Measurements from ENCODE around the gene SPECC1L.

SPECC1L gene

DNA sequence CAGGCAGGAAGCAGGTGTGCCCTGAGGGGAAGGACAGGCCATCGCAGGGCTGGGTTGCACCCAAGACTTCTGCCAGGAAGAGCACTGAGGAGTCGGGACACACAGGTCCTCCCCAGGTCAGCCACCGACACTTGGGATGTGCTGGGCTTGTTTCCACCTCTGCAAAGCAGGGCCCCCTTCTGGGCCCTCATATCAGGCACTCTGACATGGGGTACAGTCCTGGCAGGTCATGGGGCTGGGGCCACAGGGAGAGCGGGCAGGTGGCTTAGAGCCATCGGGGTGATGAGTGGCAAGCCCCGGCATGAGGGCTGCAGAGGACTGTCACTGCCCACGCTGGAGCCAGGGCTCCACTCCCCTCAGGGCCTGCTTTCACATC lies 148.8 kb downstream of the SPECC1L start:
- DNase-seq, result no peak

DNA sequence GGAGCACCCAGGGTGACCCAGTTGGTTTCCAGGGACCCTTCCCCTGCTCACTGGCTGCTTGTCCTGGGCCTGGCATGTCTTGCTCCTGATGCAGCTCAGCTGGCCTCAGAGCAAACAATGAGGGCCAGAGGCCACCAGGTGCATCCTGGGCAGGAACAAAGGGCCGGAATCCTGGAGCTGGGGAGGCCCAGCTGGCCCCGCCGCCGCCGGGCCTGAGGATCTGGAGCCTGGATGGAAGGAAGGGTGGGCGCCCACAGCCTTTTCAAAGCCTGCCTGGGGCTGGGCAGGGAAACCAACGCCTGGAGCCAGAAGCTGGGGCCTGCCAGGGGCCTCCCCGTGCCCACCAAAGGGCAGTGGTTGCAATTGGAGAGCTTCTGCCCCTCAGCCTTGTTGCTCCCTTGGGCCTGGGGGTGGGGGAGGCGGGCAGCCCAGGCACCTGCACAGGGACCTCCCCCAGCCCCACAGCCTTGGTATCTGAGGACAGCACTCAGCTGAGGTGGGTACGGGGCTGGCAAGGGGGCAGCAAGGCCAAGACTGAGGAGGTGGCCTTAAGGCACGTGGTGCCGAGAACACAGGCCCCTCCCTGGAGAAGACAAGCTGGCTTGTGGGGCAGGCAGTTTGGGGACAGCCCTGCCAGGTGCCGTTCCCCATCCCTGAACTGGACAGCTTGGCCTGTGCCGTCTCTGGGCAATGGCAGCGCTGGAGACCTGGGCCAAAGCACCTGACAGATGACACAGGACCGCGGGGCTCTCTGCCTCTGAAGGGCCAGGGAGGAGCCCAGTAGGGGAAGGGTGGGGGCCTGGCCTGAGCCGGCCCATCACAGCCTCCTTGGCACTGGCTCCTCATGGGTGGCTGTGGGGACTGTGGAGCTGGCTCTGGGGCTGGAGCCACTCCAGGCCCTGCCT lies 149.7 kb downstream of the SPECC1L start:
- DNase-seq, result no peak

DNA sequence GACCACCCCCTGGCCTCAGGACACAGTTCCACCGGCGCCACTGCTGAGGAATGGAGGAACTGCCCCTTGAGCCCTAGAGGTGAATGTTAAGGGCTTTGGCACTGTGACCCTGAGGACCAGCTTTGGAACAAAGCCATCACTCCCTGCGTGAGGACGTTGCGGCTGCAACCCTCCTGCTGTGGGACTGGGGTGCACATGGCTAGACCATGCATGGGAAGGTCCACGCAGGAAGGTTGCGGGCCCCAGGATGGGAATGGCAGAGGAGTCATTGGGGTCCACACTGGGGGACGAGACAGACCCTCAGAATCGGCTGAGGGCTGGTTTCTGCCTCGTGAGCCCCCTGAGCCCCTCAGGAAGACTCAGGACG lies 150.3 kb downstream of the SPECC1L start:
- no peak for DNase-seq

DNA sequence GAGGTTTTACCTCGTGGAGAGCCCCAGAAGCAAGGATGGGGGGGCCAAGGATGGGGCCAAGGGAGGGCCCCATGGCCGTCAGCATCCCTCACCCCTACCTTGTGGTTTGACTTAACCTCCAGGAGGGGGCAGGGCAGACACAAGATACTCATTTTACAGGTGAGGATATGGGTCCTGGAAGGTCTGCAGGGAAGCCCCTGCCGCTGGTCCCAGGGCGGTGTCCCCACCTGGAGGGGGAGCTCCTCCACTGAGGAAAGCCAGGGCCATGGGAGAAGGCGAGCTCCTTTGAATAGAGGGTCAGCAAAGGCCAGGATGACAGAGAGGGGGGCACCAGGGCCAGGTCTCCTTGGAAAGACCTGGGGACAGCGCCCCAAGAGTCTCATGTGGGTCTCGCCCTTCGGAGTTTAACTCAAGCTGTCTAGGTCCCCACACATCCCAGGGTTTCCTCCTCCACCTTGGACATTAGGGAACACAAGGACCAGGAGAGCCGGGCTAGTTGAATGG lies 150.8 kb downstream of the SPECC1L start:
- DNase-seq, result no peak

DNA sequence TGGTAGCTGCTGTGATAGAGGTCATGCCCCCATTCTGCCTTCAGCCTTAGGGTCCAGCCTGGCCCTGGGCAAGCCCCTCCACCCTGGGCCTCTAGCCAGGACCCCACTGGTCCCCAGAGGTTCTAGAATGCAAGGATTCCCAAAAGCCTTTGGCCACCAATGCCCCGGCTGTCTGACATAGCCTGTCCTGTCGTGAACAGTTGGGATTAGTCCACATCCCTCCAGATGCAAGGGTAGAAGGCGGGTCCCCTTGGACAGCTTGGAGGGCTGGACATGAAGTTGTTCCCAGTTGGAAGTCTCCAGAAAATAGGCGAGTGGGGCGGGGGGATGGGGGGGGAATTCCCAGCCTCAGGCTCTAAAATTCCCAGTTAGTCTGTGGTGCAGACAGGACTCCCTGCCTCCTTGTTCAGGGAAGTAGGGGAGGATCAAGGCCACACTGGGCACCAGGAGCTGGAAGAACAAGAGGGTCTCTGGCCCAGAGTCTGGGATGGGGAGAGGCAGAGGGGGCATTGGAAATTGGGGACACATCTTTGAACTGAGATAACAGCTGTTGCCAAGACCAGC lies 151.6 kb downstream of the SPECC1L start:
- DNase-seq, result no peak

DNA sequence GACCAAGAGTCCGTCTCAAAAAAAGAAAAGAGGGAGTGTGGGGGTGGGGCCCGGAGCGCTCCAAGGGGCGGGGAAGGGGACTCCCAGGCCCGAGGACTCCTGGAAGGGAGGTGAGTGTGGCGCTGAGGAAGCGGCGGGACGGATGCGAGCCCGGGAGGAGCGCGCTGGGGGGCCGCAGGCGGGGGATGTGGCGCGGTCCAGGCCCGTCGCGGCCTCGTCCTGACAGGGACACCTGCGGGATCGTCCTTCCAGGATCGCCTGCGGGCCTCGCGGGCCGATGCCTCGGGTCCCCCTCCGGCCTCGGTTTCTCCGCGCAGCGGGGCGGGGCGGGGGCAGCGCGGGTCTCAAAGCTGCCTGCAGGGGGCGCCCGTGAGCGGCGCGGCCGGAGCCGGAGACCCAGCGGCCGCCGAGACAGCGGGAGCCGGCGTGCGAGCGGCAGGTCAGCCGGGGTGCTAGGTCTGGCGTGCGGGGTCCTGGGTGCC lies 152.9 kb downstream of the SPECC1L start:
- DNase-seq, result no peak

DNA sequence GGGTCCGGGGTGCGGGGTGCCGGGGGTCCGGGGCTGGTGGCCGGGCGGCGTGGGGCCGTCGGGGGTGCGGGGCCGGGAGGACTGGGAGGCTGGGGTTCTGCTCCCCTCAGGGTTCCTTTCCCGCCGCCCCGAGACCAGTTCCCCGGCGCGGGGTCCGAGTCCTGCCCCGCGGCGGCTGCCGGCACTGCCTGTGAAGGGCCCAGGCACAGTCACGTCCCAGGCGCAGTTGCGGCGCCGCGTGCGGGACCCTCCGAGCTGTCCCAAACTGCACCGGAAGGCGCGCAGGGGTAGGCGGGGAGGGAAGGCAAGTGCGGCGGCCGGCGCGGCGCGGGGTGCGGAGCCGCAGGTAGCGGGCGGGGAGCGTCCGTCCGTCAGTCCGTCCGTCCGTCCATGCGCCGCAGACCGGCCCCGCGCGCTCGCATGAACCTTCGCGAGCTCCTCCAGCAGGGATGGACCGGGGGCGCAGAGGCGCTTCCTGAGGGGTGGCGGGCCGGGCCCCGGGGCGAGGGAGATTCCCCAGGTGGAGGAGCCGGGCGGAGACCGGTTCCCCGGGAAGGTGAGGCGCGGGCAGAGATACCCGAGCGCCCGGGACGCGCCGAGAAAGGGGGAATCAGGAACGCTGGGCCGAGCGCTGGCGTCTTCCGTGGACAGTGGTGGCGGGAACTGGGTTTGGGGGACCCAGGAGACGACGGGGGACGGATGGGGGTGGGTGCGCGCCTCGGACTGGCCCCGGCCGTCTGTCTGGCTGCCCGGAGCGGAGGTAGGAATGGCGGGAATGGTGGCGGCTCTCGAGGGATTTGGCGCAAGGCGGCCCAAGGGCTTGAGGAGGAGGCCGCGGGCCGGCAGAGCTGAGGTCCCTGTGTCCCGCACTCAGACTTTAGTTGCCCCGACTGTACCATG lies 153.6 kb downstream of the SPECC1L start:
- no peak for DNase-seq

DNA sequence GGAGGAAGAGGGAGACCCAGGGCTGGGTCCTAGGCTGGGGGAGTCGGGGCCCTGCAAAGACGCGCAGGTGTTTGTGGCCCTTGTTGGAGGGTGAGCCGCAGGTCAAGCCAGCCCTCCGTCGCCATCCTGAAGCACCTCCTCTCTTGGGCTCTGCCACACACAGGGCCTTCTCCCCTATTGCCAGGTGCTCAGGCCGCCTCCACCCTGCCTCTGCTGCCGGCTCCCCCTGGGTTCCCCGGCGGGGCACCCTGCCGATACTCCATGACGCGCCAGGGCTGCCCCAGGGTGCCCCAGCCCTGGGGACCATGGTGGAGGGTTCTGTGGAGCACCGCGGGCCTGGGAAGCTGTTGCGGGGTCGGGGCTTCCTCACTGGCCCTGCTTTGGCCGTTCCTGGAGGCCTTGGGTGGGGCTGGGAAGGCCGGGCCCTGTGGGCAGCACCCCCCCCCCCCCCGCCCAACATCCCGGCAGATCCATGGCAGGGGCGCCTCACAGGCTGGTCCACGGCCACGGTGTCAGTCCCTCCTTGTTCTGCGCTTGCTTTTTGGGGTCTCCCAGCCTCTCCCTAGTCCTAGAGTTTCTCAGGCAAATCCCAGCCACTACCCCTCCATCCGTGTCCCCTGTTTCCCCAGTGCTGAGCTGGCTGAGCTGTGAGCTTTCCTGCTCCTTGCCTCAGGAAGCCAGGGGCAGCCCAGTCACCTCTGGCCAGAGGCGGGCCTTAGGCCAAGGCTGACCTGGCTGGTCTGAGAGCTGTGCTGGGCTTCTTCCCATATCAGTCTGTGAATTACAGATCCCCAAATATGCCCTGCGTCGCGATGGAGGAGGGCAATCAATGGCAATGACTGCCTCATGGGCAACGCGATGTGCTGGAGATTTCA lies 154.5 kb downstream of the SPECC1L start:
- no peak for DNase-seq

DNA sequence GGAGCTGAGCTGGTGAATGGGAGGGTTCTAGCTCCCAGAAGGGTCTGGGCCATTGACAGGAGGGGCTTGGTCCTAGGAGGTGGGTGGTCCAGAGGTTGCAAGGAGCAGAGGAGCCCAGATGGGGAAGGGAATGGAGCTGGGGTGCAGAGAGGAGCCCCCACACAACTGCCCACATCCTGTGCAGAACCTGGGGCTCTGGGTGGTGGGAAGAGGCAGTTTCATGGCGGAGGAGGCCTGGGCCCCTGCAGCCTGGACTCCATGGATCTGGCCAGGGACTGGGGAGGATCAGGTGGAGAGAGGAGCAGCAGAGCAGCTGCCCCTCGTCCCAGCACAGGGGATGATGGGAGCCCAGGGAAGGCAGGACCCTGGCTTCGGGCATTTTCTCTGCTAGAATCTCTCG lies 155.8 kb downstream of the SPECC1L start:
- no peak for DNase-seq

DNA sequence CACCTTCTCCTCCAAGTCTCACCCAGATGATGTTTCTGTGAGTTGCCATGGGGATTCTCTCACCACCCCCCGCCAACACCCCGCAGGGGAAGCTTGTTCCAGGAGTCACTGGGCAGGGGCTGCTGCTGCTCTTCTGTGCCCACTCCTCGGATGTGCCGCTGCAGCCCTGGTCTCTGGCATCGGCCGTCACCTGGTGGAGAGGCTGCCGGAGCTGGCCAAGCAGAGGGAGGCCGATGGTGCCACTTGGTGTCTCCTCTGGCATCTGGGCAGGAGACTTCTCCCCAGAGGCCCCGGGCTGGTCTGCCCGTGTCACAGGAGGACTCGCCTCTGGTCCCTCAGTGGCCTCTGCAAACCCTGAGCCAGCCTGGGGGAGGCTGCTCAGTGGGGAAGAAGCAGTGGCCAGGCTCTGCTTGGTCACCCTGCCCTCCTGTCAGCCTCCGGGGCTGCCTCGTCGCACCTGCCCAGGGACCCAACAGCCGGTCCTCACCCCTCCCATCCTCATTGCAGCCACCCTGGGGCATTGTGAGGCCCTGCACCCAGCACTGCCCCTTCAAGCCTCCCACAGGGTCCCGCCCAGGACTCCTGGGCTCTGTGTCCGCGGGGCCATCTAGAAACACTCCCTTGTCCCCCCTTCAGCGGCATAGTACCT lies 156.3 kb downstream of the SPECC1L start:
- no peak for DNase-seq

DNA sequence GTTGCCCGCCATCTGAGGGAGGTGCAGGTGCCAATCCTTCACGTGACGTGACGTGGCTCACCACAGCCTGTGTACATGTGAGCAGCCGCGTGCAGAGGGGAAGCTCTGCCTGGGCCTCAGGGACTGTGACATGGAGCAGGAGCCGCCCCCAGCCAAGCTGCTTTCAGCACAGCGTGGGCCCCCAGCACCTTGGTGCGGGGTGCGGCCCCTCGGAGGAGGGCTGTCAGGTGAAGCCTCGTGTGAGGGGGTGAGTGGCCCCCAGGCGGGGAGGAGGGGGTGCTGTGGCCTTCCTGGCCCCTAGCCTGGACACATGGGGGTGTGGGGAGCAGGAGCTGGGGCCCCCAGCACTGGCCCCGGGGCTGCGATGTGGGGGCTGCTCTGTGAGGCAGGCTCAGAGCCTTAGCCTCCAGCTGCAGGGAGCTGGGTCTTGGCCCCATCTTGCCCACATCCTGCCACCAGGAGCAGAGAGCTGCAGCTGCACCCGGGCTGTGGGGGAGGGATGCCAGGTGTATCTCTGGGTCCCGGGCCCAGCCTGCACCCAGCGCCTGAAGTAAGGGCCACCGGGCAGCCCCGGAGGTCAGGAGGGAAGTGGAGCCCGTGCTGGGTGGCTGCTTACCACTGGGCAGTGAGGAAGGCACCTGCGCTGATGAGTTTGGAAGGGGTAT lies 157.0 kb downstream of the SPECC1L start, which contains the start of gene ADORA2A:
Gene ADORA2A (plus strand): TSS at position 100 of the 665 bp plus-strand sequence. CDS start 5,806 bp downstream, outside the sequence.
- DNase-seq, result no peak

DNA sequence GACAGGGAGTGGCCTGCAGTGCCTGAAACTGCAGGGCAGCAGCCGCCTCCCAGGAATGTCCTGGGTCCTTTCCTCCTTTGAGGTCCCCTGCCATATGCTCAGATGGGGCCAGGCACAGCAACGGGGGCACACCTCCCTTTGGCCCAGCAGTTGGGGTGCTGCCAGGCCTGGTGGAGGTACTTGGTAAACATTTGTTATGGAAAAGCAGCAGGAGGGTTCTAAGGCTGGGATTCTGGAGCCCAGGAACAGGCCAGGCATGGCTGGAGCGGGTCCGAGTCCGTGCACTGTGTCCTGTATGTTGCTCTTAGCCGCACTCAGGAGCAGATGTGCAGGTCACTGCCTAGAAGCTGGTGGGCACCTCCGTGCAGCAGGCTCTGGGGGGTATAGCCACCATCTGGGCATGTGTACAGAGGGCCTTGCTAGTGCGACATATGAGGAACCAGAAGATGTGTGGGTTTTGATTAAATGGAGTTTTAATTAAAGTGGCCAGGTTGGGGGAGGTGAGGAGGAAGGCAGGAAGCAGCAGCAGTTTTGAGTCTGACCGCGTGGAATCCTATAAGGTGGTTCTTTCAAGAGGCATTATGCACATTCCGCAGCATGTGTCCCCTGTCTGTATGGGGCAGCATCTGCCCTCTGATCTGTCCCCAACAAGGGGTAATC lies 158.2 kb downstream of the SPECC1L start:
- DNase-seq, result peak; percentile 38

DNA sequence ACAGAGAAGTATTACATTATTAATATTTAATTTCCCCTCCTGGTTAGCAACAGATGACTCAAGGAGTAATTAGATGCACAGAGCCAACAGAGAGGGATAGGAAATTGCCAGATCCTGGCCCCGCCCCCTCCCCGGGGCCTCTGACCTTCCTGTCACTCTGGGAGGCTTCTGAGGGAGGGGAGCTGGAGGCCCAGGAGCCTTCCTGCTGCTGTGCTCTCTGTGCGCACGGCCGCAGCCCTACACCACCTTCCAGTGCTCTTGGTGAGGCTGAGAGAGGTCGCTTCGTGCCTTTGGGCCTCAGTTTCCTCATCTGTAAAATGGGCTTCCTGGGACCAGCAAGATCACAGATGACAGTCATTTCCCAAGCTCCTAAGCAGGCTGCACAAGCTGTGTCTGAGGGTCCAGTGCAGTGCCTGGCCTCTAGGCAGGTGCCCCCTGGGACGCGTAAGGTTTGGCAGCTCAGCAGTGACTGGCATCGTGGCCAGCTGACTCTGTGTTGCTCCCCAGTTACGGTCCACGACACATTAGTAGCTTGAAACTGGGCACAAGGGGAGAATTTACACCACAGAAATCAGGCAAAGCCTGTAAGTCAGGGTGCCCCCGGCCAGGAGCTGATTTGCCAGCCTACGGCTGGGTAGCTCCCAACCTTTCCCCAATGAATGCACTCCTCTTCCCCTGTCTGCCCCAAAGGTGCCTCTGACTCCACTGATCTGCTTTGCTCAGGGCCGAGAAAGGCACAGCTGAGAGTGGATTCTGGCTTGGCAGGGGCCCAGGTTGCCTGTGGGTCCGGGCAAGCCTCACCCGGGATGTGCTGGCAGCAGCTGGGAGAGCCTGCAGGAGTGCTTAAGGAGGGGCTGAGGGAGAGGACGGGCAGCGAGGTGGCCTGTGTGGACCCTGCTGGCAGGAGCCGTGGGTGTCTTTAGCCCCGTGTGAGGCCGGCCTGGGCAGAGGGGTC lies 159.1 kb downstream of the SPECC1L start:
- DNase-seq, result peak; percentile 59

DNA sequence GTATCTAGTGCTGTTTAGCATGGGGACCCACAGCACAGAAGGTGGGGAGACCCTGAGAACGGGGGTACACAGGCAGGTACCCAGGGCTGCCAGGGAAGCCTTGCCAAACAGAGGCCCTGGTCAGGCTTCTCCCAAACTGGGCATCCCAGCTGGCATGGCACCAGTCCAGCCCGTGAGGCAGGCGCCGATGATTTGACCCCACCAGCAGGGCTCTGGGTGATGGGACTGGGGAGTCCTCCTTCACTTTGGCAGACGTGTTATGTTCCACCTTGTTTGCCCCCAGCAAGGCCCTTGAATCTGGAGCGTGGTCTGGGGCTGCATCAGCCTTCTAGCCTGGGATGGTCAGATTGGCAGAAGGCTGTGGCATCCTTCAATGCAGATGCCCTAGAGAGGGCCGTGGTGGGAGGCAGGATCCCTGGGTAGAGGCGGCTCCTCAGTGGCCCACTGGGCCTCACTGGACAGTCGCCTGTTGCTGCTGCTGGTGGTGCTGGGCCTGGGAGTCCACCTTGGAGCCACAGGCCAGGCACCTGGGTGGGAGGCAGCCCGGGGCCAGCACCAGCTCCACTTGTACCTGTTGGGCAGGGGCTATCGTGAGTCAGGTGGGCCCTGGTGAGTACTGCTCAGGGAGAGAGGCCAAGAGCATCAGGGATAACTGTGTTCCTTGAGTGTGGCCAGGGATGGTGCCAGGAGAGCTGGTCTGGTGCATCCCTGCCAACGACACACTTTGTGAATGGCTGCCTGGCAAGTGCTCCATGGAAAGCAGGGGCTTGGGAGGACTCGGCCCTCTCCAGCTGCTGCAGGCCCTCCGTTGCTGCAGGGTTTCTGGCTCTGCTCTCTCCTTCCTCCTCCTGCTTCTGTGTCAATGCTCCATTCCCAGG lies 160.0 kb downstream of the SPECC1L start:
- no peak for DNase-seq

DNA sequence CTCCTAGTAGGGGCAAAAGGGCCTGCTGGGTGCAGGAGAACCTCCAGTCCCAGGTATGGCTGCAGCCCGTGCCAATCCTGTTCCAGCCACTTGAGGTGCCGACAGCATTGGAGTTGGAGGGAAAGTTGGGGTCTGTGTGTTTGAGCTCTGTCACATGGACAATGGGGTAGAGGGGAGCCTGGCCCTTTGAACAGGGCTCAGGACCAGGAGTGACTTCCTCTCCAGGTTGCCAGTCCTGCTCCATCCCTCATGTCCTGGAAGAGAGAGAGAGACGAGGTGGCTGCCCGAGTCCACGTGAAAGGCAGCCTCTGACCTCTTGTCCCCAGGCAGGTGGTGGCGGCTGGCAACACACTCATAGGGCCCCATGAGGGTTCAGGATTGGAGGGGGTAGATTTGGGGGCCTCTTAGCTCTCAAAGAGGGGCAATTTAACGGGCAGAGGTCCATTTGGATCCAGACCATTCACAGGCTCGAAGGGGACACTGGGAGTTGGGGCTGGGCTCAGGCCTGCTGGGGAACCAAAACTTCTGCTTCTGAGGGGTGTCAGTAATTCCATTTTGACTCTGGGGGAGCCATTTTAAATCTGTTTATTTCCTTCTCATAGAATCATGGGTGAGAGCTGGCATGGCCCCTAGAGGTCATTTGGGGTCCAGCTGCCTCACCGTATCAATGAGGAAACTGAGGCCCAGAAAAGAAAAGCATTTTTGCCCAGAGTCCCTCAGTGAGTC lies 160.8 kb downstream of the SPECC1L start:
- no peak for DNase-seq

DNA sequence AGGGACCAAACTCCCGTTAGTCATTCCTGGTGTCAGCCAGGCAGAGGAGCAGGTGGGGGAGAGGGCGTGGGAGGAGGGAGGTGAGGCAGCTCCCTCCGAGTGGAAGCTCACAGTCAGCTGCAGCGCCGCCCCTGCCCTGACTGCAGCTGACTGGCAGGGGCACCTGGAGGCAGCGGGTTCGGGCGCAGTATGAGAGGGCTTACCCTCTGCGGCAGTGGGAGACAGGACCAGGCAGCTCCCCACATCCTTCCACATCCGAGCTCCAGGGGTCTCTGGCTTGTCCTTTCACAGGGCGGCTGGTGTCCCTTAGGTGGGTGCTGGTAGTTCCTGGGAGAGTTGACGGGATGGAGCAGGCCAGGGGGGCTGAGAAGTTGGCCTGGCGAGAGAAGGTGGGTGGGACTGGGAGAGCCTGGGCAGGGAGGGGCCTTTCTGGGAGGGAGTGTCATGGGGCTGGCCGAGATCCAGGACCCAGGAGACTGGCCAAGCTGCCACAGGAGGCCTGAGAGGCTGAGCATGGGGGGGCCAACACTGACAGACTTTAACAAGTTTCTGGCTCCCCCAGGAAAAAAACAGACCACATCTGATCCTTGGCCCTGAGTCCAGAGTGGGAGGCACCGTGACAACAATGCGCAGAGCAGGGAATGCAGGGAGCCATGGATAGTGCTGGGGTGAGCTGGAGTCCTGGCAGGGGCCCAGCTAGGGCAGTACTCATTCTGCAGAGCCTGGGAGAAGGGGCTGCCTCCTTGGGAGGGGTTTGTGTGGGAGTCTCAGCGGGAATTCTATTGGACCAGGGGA lies 161.6 kb downstream of the SPECC1L start:
- DNase-seq, result peak; percentile 13

All from NCI-H2171 treated with DMSO at 0.1 percent for 48 hours (cell line).